ENCODE measurements around the gene HOXC10. TPM values are rescaled to one million over a fixed set of nuclear protein-coding genes. Genes with fewer than 3 reads are reported as not detected.

The HOXC10 gene
- total and polyA plus RNA-seq, 2 of the 8 experiments (the other 6 are each of a cell fraction or from before 2014, with no cell fraction given), result not detected

DNA sequence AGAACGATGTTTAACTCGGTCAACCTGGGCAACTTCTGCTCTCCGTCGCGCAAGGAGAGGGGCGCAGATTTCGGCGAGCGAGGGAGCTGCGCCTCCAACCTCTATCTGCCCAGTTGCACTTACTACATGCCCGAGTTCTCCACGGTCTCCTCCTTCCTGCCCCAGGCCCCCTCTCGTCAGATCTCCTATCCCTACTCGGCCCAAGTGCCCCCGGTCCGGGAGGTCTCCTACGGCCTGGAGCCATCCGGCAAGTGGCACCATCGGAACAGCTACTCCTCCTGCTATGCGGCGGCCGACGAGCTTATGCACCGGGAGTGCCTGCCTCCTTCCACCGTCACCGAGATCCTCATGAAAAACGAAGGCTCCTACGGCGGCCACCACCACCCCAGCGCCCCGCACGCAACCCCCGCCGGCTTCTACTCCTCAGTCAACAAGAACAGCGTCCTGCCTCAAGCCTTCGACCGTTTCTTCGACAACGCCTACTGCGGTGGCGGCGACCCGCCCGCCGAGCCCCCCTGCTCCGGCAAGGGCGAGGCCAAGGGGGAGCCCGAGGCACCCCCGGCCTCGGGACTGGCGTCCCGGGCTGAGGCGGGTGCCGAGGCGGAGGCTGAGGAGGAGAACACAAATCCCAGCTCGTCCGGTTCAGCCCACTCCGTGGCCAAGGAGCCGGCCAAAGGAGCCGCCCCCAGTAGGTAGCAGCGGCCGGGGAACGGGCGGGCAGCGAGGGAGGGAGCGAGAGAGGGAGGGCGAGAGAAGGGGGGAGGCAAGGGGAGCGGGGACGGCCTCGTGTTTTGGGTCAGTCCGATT lies 11.5 kb upstream of the HOXC10 start (continued):
- TF ChIP-seq, protein P1, sequence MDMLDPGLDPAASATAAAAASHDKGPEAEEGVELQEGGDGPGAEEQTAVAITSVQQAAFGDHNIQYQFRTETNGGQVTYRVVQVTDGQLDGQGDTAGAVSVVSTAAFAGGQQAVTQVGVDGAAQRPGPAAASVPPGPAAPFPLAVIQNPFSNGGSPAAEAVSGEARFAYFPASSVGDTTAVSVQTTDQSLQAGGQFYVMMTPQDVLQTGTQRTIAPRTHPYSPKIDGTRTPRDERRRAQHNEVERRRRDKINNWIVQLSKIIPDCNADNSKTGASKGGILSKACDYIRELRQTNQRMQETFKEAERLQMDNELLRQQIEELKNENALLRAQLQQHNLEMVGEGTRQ (IDR thresholded peaks at IDR 0.05; ENCODE audit: low read length), result no peak
- no peak for TF ChIP-seq BRCA1 (IDR thresholded peaks at IDR 0.05; ENCODE audit: low read depth, low read length)
- peak; percentile 93 for TF ChIP-seq EZH2 (IDR thresholded peaks at IDR 0.05; ENCODE audit: low read depth, low read length, severe bottlenecking)
- TF ChIP-seq BCL11A (IDR thresholded peaks at IDR 0.05; ENCODE audit: low read depth in 2 of 2, low read length in 2 of 2), result no peak
- no peak for TF ChIP-seq CREB1 (IDR thresholded peaks at IDR 0.05)
- TF ChIP-seq, protein P2, sequence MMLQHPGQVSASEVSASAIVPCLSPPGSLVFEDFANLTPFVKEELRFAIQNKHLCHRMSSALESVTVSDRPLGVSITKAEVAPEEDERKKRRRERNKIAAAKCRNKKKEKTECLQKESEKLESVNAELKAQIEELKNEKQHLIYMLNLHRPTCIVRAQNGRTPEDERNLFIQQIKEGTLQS (IDR thresholded peaks at IDR 0.05; ENCODE audit: insufficient read depth, low read depth, low read length), result no peak
- TF ChIP-seq, protein P3, sequence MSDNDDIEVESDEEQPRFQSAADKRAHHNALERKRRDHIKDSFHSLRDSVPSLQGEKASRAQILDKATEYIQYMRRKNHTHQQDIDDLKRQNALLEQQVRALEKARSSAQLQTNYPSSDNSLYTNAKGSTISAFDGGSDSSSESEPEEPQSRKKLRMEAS (IDR thresholded peaks at IDR 0.05), result peak; percentile 49
- TF ChIP-seq JUN (IDR thresholded peaks at IDR 0.05; ENCODE audit: low read depth, low read length), result no peak
- TF ChIP-seq KDM1A (IDR thresholded peaks at IDR 0.05; ENCODE audit: borderline replicate concordance, low read length), result no peak
- no peak for TF ChIP-seq TAF1 (IDR thresholded peaks at IDR 0.05; ENCODE audit: low read depth, low read length)
- TF ChIP-seq PHF8 (conservative IDR thresholded peaks at IDR 0.05; ENCODE audit: low read depth, low read length), result no peak
- peak; percentile 3; the same call in 1 of the 2 replicates for TF ChIP-seq CBX8 (IDR thresholded peaks at IDR 0.05; ENCODE audit: borderline replicate concordance, low read depth, low read length)
- TF ChIP-seq NANOG (IDR thresholded peaks at IDR 0.05; ENCODE audit: insufficient read depth, low read depth, low read length, poor library complexity, severe bottlenecking), result no peak
- no peak for TF ChIP-seq SP2 (IDR thresholded peaks at IDR 0.05; ENCODE audit: low read length)
- TF ChIP-seq TBP (IDR thresholded peaks at IDR 0.05; ENCODE audit: low read depth, low read length), result no peak
- TF ChIP-seq, protein P4, sequence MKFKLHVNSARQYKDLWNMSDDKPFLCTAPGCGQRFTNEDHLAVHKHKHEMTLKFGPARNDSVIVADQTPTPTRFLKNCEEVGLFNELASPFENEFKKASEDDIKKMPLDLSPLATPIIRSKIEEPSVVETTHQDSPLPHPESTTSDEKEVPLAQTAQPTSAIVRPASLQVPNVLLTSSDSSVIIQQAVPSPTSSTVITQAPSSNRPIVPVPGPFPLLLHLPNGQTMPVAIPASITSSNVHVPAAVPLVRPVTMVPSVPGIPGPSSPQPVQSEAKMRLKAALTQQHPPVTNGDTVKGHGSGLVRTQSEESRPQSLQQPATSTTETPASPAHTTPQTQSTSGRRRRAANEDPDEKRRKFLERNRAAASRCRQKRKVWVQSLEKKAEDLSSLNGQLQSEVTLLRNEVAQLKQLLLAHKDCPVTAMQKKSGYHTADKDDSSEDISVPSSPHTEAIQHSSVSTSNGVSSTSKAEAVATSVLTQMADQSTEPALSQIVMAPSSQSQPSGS (IDR thresholded peaks at IDR 0.05; ENCODE audit: low read length), result no peak
- peak; percentile 46; the same call in 1 of the 2 replicates for TF ChIP-seq EGR1 (IDR thresholded peaks at IDR 0.05; ENCODE audit: borderline replicate concordance, low read depth, low read length)
- peak; percentile 51 for TF ChIP-seq RNF2 (IDR thresholded peaks at IDR 0.05; ENCODE audit: borderline replicate concordance, low read depth, low read length, missing control alignments, poor library complexity, severe bottlenecking)
- no peak for TF ChIP-seq RXRA (IDR thresholded peaks at IDR 0.05; ENCODE audit: insufficient read depth, low read depth, low read length)
- TF ChIP-seq GABPA (IDR thresholded peaks at IDR 0.05; ENCODE audit: borderline replicate concordance, insufficient read depth, low read length), result no peak
